DMS53 (cell line): ENCODE measurements around the gene ABCA1.
"Not testable (repeated sequence)": the region's sequence is repeated elsewhere in the genome, so short reads cannot be mapped to it uniquely, and the experiment has no call there.

Experiments
- DNase-seq: peaks from one replicate; lab custom pipeline; 2025; lab: John Stamatoyannopoulos, UW

Gene ABCA1

GRCh38 chr9:104905153-104905901, 22.6 kb downstream of the ABCA1 start:
- DNase-seq, result no peak

GRCh38 chr9:104903609-104904008, 24.3 kb downstream of the ABCA1 start:
- DNase-seq, result no peak

GRCh38 chr9:104900871-104901270, 27.1 kb downstream of the ABCA1 start:
- DNase-seq, result no peak

- no peak for DNase-seq
Observed at GRCh38 chr9:104900324-104900723, 27.6 kb downstream of the ABCA1 start.

GRCh38 chr9:104899759-104900247, 28.2 kb downstream of the ABCA1 start:
- no peak for DNase-seq

GRCh38 chr9:104898376-104898775, 29.6 kb downstream of the ABCA1 start:
- not testable (repeated sequence) for DNase-seq

- DNase-seq, result no peak
Observed at GRCh38 chr9:104896131-104896530, 31.8 kb downstream of the ABCA1 start.

- no peak for DNase-seq
Observed at GRCh38 chr9:104895572-104895971, 32.4 kb downstream of the ABCA1 start.

- no peak for DNase-seq
Observed at GRCh38 chr9:104892701-104893100, 35.3 kb downstream of the ABCA1 start.

- no peak for DNase-seq
Observed at GRCh38 chr9:104890433-104890770, 37.6 kb downstream of the ABCA1 start.

GRCh38 chr9:104885818-104886709, 41.9 kb downstream of the ABCA1 start:
- no peak for DNase-seq

GRCh38 chr9:104883169-104883568, 44.8 kb downstream of the ABCA1 start:
- no peak for DNase-seq

- DNase-seq, result no peak
Observed at GRCh38 chr9:104882566-104882965, 45.4 kb downstream of the ABCA1 start.

- no peak for DNase-seq
Observed at GRCh38 chr9:104882086-104882485, 45.9 kb downstream of the ABCA1 start.

- DNase-seq, result no peak
Observed at GRCh38 chr9:104879555-104880309, 48.2 kb downstream of the ABCA1 start.

- DNase-seq, result no peak
Observed at GRCh38 chr9:104876587-104876986, 51.4 kb downstream of the ABCA1 start.

- DNase-seq, result no peak
Observed at GRCh38 chr9:104875897-104876296, 52.1 kb downstream of the ABCA1 start.

GRCh38 chr9:104875320-104875719, 52.6 kb downstream of the ABCA1 start:
- no peak for DNase-seq

GRCh38 chr9:104873489-104873850, 54.5 kb downstream of the ABCA1 start:
- DNase-seq, result no peak

- DNase-seq, result peak; percentile 5
Observed at GRCh38 chr9:104872656-104873488, 55.1 kb downstream of the ABCA1 start.

GRCh38 chr9:104871961-104872527, 55.9 kb downstream of the ABCA1 start:
- DNase-seq, result no peak
